Mammary epithelial cell (primary cell): ENCODE data around the gene TBC1D14.

ENCODE experiments used
- CTCF ChIP-seq, 2 donors: IDR thresholded peaks in 1 of 2; conservative IDR thresholded peaks in 1 of 2; 2 replicates each; pipeline ENCODE4 v1.5.1; 2011 to 2012; ENCODE audit warnings: inconsistent platforms in 2 of 2, low read length in 2 of 2, mild to moderate bottlenecking in 2 of 2, control low read depth in 1 of 2, low read depth in 1 of 2; ENCODE audit not compliant: insufficient read depth in 1 of 2; ENCODE audit errors: extremely low read depth in 1 of 2
- EZH2 ChIP-seq: IDR thresholded peaks from 2 replicates; pipeline ENCODE4 v1.6.1; 2012; ENCODE audit warnings: low read length, inconsistent platforms, borderline replicate concordance

GRCh38 chr4:6969826-6970800 is 60.5 kb downstream of the TBC1D14 start:
- TF ChIP-seq CTCF (conservative IDR thresholded peaks at IDR 0.05 in 1 of 2, IDR thresholded peaks at IDR 0.05 in 1 of 2; ENCODE audit: extremely low read depth in 1 of 2, insufficient read depth in 1 of 2, low read depth in 1 of 2, low read length in 2 of 2) (no peak), EZH2 (no peak)
